WTC11 (cell line): ENCODE data around the gene RTF2.
"Not testable (repeated sequence)": the region's sequence is repeated elsewhere in the genome, so short reads cannot be mapped to it uniquely, and the experiment has no call there.

Experiments
- ETV6 ChIP-seq: sonication (generic); formaldehyde crosslinking; IDR thresholded peaks from 2 replicates; pipeline ENCODE4 v1.8.1; 2022; ENCODE audit warnings: mild to moderate bottlenecking, missing genetic modification reagents
- MXD4 ChIP-seq: fragments of 250-450 bp; sonication (Bioruptor Pico); IDR thresholded peaks from 2 replicates; pipeline ENCODE4 v1.8.0; 2021; ENCODE audit warnings: mild to moderate bottlenecking, moderate library complexity, borderline replicate concordance
- NFATC4 ChIP-seq: fragments of 250-450 bp; sonication (Bioruptor Pico); IDR thresholded peaks from 2 replicates; pipeline ENCODE4 v1.9.0; 2021; ENCODE audit warnings: mild to moderate bottlenecking
- SP1 ChIP-seq: sonication (generic); formaldehyde crosslinking; conservative IDR thresholded peaks from 2 replicates; pipeline ENCODE4 v1.8.1; 2022; ENCODE audit warnings: missing genetic modification reagents
- ZNF121 ChIP-seq: sonication (generic); formaldehyde crosslinking; IDR thresholded peaks from 2 replicates; pipeline ENCODE4 v1.8.0; 2023; ENCODE audit warnings: missing genetic modification reagents
- ZNF219 ChIP-seq: sonication (generic); formaldehyde crosslinking; IDR thresholded peaks from 2 replicates; pipeline ENCODE4 v1.8.0; 2023; ENCODE audit warnings: missing genetic modification reagents, mild to moderate bottlenecking, borderline replicate concordance
- TF ChIP-seq, protein P1 (sequence below): fragments of 200-600 bp; IDR thresholded peaks from 2 replicates; pipeline ENCODE4 v1.8.0; 2022; ENCODE audit warnings: antibody characterized with exemption
- TF ChIP-seq, protein P2 (sequence below): sonication (generic); formaldehyde crosslinking; IDR thresholded peaks from 2 replicates; pipeline ENCODE4 v1.8.1; 2022; ENCODE audit warnings: missing genetic modification reagents, borderline replicate concordance
- TF ChIP-seq, protein P3 (sequence below): sonication (generic); formaldehyde crosslinking; IDR thresholded peaks from 2 replicates; pipeline ENCODE4 v1.8.1; 2023; ENCODE audit warnings: mild to moderate bottlenecking, missing genetic modification reagents

DNA sequence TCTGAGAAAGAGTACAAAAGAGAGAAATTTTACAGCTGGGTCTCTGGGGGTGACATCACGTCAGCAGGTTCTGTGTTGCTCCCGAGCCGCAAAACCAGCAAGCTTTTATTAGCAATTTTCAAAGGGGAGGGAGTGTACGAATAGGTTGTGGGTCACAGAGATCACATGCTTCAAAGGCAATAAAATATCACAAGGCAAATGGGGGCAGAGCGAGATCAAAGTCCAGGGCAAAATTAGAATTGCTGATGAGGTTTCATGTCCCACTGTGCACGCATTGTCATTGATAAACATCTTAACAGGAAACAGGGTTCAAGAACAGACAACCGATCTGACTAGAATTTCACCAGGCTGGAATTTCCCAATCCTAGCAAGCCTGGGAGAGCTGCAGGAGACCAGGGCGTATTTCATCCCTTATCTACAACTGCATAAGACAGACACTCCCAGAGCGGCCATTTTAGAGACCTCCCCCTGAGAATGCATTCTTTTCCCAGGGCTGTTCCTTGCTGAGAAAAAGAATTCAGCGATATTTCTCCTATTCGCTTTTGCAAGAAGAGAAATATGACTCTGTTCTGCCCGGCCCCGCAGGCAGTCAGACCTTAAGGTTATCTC lies 52.4 kb downstream of the RTF2 start:
- TF ChIP-seq, protein P1, sequence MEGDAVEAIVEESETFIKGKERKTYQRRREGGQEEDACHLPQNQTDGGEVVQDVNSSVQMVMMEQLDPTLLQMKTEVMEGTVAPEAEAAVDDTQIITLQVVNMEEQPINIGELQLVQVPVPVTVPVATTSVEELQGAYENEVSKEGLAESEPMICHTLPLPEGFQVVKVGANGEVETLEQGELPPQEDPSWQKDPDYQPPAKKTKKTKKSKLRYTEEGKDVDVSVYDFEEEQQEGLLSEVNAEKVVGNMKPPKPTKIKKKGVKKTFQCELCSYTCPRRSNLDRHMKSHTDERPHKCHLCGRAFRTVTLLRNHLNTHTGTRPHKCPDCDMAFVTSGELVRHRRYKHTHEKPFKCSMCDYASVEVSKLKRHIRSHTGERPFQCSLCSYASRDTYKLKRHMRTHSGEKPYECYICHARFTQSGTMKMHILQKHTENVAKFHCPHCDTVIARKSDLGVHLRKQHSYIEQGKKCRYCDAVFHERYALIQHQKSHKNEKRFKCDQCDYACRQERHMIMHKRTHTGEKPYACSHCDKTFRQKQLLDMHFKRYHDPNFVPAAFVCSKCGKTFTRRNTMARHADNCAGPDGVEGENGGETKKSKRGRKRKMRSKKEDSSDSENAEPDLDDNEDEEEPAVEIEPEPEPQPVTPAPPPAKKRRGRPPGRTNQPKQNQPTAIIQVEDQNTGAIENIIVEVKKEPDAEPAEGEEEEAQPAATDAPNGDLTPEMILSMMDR = not testable (repeated sequence)
- not testable (repeated sequence) for TF ChIP-seq ZNF121, ZNF219, NFATC4, MXD4, SP1, ETV6 (CRISPR knock-in tag)
- TF ChIP-seq, protein P2, sequence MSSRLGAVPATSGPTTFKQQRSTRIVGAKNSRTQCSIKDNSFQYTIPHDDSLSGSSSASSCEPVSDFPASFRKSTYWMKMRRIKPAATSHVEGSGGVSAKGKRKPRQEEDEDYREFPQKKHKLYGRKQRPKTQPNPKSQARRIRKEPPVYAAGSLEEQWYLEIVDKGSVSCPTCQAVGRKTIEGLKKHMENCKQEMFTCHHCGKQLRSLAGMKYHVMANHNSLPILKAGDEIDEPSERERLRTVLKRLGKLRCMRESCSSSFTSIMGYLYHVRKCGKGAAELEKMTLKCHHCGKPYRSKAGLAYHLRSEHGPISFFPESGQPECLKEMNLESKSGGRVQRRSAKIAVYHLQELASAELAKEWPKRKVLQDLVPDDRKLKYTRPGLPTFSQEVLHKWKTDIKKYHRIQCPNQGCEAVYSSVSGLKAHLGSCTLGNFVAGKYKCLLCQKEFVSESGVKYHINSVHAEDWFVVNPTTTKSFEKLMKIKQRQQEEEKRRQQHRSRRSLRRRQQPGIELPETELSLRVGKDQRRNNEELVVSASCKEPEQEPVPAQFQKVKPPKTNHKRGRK (CRISPR knock-in tag) = not testable (repeated sequence)
- TF ChIP-seq, protein P3, sequence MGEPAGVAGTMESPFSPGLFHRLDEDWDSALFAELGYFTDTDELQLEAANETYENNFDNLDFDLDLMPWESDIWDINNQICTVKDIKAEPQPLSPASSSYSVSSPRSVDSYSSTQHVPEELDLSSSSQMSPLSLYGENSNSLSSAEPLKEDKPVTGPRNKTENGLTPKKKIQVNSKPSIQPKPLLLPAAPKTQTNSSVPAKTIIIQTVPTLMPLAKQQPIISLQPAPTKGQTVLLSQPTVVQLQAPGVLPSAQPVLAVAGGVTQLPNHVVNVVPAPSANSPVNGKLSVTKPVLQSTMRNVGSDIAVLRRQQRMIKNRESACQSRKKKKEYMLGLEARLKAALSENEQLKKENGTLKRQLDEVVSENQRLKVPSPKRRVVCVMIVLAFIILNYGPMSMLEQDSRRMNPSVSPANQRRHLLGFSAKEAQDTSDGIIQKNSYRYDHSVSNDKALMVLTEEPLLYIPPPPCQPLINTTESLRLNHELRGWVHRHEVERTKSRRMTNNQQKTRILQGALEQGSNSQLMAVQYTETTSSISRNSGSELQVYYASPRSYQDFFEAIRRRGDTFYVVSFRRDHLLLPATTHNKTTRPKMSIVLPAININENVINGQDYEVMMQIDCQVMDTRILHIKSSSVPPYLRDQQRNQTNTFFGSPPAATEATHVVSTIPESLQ (CRISPR knock-in tag) = not testable (repeated sequence)
